AG04450 (cell line): Measurements from ENCODE around the gene UBE2K. TPM values are rescaled to one million over a fixed set of nuclear protein-coding genes. Genes with fewer than 3 reads are reported as not detected.

Experiments used
- CTCF ChIA-PET: fragments of 300-600, 350-600 bp; formaldehyde crosslinking; extraction: SDS; loops from one replicate; lab custom pipeline; 2022; ENCODE audit warnings: antibody characterized with exemption, inconsistent platforms; lab: Charles Lee
- POLR2A ChIA-PET: fragments of 350-600 bp; formaldehyde crosslinking; extraction: SDS; loops from one replicate; lab custom pipeline; 2021; ENCODE audit warnings: antibody characterized with exemption, inconsistent platforms; lab: Yijun Ruan, JAX
- DNase-seq: peaks from one replicate; pipeline ENCODE4 v3.0.0-alpha.2; 2011; ENCODE audit warnings: low read depth, low spot score
- H3K27ac ChIP-seq: one replicate; pipeline ENCODE4 v1.5.1; 2012; ENCODE audit warnings: low read depth, low read length, control low read depth
- H3K27me3 ChIP-seq: one replicate; pipeline ENCODE4 v1.6.0; 2012; ENCODE audit warnings: low read length; ENCODE audit not compliant: control insufficient read depth, insufficient read depth
- H3K4me3 ChIP-seq: 2 replicates; pipeline ENCODE4 v1.5.1; 2011; ENCODE audit warnings: mild to moderate bottlenecking, low read depth, low read length, control low read depth
- H3K9me3 ChIP-seq: 2 replicates; pipeline ENCODE4 v1.5.1; 2012; ENCODE audit warnings: low read length; ENCODE audit not compliant: control insufficient read depth, insufficient read depth
- polyA plus RNA-seq: library from polyadenylated mRNA; depleted of rRNA; stranded (reverse); fragments of >200 nt; gene quantifications from 2 replicates; pipeline ENCODE4 v1.2.3, GENCODE V29; 2011
- TF ChIP-seq, protein P1 (sequence below): IDR thresholded peaks from 2 replicates; pipeline ENCODE4 v1.5.1; 2011; ENCODE audit warnings: low read depth, low read length, control low read depth, inconsistent platforms

The UBE2K gene
- polyA plus RNA-seq, 1 experiment, result 101 TPM

DNA sequence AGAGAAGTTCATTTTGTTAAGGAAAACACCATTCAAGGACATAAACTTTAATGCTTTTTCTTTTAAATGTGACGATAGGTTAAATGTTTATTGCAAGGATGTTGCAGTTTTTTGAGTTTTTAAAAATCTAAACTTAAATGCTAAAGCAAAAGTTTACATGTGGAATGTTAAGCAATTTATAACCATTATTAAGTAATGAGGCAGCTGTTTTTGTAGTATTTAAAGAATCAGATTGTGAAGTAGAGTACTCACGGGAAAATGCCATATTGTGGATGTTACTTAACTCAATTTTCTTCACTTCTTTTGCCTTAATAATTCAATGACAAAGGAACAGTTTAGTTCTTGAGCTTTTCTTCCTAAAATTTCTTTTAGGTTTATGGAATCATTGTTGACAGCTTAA lies 43.5 kb downstream of the UBE2K start:
- CTCF ChIA-PET, result no interaction called here
- H3K4me3 ChIP-seq, result no peak overlapping the region
- H3K27ac ChIP-seq, result no peak overlapping the region
- POLR2A ChIA-PET, result interaction anchor here (0.6 kb wide), 1 partner anchor 9 kb away, joined by 3 read pairs; no protein-coding TSS in a partner anchor
- no peak for DNase-seq
- no peaks in the 10 kb centered on the region for H3K9me3 ChIP-seq
- TF ChIP-seq, protein P1, sequence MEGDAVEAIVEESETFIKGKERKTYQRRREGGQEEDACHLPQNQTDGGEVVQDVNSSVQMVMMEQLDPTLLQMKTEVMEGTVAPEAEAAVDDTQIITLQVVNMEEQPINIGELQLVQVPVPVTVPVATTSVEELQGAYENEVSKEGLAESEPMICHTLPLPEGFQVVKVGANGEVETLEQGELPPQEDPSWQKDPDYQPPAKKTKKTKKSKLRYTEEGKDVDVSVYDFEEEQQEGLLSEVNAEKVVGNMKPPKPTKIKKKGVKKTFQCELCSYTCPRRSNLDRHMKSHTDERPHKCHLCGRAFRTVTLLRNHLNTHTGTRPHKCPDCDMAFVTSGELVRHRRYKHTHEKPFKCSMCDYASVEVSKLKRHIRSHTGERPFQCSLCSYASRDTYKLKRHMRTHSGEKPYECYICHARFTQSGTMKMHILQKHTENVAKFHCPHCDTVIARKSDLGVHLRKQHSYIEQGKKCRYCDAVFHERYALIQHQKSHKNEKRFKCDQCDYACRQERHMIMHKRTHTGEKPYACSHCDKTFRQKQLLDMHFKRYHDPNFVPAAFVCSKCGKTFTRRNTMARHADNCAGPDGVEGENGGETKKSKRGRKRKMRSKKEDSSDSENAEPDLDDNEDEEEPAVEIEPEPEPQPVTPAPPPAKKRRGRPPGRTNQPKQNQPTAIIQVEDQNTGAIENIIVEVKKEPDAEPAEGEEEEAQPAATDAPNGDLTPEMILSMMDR, result no peak
- H3K27me3 ChIP-seq, result no peaks in the 10 kb centered on the region

DNA sequence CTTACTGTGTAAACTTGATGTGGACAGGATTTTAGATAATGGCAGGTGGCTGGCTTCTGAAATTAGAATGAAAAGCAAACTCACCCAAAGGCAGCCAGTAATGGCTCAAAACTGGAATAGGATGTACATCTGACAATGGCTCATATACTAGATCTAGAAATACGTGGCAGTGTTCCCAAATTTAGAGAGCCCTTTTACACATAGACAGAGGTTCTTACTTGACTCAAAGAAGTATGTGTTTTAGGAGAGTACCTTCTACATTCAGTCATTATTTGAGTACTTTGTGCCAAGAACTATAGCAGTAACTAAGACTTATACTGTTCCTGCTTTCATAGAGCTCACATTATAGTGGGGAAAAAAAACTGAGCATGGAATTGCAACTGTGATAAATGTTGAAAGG lies 48.0 kb downstream of the UBE2K start:
- POLR2A ChIA-PET, result no interaction called here

DNA sequence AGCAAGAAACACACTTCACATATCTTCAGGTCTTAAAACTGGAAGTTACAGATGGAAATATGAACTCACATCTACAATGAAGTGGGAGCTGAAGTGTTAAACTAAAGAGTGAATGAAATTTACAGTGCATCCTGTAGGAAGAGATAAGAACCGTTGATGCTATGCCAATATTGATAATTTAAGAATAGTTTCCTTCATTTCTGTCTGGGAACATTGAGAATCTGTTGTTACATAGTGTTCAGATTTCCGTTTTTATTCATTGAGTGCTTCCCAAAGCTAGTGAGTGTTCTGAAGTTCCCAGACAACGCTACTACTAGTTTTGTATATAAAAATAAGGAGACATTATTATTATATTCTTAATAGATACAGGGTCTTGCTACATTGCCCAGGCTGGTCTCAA lies 52.3 kb downstream of the UBE2K start:
- no peaks in the 10 kb centered on the region for H3K27me3 ChIP-seq
- no peak overlapping the region for H3K27ac ChIP-seq
- DNase-seq, result no peak
- no peaks in the 10 kb centered on the region for H3K9me3 ChIP-seq
- POLR2A ChIA-PET, result interaction anchor here (0.6 kb wide), 1 partner anchor 29 kb away, joined by 5 read pairs; no protein-coding TSS in a partner anchor
- no peak overlapping the region for H3K4me3 ChIP-seq
- CTCF ChIA-PET, result no interaction called here
- TF ChIP-seq, protein P1, result no peak

More for the DNA sequence above, 48.0 kb downstream of the UBE2K start:
- Histone ChIP-seq H3K27ac (no peak overlapping the region), H3K9me3 (no peaks in the 10 kb centered on the region), H3K27me3 (no peaks in the 10 kb centered on the region), H3K4me3 (no peak overlapping the region)
- CTCF ChIA-PET, result no interaction called here
- DNase-seq, result no peak
- TF ChIP-seq, protein P1, result no peak

DNA sequence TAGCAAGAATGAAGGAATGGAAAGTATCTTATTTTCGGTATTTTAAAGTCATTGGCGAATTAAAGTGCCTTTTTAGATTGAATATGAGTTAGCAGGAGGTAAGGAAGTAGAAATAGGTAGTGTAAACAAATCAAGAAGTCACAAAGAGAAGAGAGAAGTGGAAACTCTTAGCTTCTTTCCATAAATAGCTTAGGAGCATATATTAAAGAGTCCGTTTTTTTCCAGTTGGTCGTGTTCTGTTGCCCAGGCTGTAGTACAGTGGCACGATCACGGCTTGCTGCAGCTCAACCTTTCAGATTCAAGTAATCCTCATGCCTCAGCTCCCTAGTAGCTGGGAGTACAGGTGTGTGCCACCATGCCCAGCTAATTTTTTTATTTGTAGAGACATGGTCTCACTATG lies 56.4 kb downstream of the UBE2K start:
- TF ChIP-seq, protein P1, result no peak
- Histone ChIP-seq H3K27ac (no peak overlapping the region), H3K4me3 (no peak overlapping the region), H3K9me3 (no peaks in the 10 kb centered on the region), H3K27me3 (no peaks in the 10 kb centered on the region)
- ChIA-PET POLR2A (no interaction called here), CTCF (interaction anchor here (0.8 kb wide), 1 partner anchor 285 kb away, joined by 3 read pairs; no protein-coding TSS in a partner anchor)
- DNase-seq, result no peak

DNA sequence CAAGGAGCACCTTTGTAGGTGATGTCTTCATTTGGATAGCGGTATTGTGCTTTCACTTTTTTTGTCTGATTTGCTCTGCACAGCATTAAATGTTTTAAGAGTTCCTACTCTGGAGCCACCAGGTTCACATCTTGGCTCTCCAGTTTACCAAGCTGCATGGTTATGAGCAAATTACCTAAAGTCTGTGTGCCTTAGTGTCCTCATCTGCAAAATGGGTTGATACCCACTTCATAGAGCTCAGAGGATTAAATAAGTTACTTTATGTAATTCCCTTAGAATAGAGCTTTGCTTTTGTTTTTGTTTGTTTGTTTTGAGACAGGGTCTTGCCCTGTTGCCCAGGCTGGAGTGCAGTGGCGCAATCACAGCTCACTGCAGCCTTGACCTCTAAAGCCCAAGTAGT lies 58.2 kb downstream of the UBE2K start:
- H3K4me3 ChIP-seq, result no peak overlapping the region
- H3K9me3 ChIP-seq, result no peaks in the 10 kb centered on the region
- POLR2A ChIA-PET, result no interaction called here
- CTCF ChIA-PET, result interaction anchor here (0.9 kb wide), 1 partner anchor 22 kb away, joined by 3 read pairs; no protein-coding TSS in a partner anchor
- no peaks in the 10 kb centered on the region for H3K27me3 ChIP-seq
- no peak overlapping the region for H3K27ac ChIP-seq
- DNase-seq, result no peak
- TF ChIP-seq, protein P1, result no peak
